ENCODE measurements around the gene PEAK3. TPM values are rescaled to one million over a fixed set of nuclear protein-coding genes. Genes with fewer than 3 reads are reported as not detected.

The PEAK3 gene
- total and polyA plus RNA-seq, 9 of the 15 experiments (the other 6 are each of a cell fraction or from before 2014, with no cell fraction given): 0.07 to 0.40 TPM; not detected in 7

DNA sequence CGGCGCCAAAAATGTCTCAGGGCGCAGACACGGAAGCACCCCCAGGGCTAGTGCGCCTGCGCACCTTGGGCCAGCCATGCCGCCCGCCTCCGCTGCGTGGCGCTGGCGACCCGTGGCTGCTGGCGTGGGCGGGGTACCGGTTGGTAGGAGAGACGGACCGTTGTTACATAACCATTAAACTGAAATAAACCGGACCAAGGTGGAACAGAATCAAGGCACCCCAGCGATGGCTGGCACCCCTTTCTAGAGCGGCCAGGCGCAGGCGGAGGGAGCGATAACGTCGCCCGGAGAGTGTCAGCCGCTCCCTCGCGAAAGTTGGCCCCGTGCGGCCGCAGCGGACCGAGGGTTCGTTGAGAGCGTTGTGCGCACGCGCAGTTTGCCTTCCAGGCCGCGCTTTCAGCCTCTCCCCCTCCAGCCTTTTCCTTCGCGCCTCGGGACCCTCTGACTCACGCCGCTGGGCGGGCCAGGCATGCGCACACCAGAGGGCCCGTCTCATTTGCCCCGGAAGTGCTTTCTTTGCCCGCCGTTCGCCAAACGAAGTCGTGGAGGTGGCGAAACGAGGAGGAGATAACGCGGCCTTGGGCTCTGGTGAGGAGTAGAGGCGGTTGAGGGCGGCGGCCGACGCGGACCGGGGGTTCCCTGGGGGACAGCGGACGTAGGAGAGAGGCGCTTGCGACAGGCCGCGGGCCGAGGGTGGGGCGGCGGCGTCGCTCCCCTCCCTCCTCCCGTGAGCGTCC, 45.5 kb downstream of the PEAK3 start, which contains the start of the genes PLEKHJ1 and SF3A2 (continued):
- TF ChIP-seq, protein P1, sequence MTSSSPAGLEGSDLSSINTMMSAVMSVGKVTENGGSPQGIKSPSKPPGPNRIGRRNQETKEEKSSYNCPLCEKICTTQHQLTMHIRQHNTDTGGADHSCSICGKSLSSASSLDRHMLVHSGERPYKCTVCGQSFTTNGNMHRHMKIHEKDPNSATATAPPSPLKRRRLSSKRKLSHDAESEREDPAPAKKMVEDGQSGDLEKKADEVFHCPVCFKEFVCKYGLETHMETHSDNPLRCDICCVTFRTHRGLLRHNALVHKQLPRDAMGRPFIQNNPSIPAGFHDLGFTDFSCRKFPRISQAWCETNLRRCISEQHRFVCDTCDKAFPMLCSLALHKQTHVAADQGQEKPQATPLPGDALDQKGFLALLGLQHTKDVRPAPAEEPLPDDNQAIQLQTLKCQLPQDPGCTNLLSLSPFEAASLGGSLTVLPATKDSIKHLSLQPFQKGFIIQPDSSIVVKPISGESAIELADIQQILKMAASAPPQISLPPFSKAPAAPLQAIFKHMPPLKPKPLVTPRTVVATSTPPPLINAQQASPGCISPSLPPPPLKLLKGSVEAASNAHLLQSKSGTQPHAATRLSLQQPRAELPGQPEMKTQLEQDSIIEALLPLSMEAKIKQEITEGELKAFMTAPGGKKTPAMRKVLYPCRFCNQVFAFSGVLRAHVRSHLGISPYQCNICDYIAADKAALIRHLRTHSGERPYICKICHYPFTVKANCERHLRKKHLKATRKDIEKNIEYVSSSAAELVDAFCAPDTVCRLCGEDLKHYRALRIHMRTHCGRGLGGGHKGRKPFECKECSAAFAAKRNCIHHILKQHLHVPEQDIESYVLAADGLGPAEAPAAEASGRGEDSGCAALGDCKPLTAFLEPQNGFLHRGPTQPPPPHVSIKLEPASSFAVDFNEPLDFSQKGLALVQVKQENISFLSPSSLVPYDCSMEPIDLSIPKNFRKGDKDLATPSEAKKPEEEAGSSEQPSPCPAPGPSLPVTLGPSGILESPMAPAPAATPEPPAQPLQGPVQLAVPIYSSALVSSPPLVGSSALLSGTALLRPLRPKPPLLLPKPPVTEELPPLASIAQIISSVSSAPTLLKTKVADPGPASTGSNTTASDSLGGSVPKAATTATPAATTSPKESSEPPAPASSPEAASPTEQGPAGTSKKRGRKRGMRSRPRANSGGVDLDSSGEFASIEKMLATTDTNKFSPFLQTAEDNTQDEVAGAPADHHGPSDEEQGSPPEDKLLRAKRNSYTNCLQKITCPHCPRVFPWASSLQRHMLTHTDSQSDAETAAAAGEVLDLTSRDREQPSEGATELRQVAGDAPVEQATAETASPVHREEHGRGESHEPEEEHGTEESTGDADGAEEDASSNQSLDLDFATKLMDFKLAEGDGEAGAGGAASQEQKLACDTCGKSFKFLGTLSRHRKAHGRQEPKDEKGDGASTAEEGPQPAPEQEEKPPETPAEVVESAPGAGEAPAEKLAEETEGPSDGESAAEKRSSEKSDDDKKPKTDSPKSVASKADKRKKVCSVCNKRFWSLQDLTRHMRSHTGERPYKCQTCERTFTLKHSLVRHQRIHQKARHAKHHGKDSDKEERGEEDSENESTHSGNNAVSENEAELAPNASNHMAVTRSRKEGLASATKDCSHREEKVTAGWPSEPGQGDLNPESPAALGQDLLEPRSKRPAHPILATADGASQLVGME (CRISPR knock-in tag; IDR thresholded peaks at IDR 0.05): peak; percentile 52
- TF ChIP-seq SREBF1 (IDR thresholded peaks at IDR 0.05; ENCODE audit: borderline replicate concordance, low read depth, low read length): 0 out of 2 replicates have a peak, but pooled peaks have one; percentile 13
- no peak for TF ChIP-seq HSF4 (CRISPR knock-in tag; IDR thresholded peaks at IDR 0.05; ENCODE audit: borderline replicate concordance)
- TF ChIP-seq SMARCE1 (IDR thresholded peaks at IDR 0.05): 0 out of 2 replicates have a peak, but pooled peaks have one; percentile 8
- TF ChIP-seq, protein P2, sequence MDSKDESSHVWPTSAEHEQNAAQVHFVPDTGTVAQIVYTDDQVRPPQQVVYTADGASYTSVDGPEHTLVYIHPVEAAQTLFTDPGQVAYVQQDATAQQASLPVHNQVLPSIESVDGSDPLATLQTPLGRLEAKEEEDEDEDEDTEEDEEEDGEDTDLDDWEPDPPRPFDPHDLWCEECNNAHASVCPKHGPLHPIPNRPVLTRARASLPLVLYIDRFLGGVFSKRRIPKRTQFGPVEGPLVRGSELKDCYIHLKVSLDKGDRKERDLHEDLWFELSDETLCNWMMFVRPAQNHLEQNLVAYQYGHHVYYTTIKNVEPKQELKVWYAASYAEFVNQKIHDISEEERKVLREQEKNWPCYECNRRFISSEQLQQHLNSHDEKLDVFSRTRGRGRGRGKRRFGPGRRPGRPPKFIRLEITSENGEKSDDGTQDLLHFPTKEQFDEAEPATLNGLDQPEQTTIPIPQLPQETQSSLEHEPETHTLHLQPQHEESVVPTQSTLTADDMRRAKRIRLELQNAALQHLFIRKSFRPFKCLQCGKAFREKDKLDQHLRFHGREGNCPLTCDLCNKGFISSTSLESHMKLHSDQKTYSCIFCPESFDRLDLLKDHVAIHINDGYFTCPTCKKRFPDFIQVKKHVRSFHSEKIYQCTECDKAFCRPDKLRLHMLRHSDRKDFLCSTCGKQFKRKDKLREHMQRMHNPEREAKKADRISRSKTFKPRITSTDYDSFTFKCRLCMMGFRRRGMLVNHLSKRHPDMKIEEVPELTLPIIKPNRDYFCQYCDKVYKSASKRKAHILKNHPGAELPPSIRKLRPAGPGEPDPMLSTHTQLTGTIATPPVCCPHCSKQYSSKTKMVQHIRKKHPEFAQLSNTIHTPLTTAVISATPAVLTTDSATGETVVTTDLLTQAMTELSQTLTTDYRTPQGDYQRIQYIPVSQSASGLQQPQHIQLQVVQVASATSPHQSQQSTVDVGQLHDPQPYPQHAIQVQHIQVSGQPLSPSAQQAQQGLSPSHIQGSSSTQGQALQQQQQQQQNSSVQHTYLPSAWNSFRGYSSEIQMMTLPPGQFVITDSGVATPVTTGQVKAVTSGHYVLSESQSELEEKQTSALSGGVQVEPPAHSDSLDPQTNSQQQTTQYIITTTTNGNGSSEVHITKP (IDR thresholded peaks at IDR 0.05; ENCODE audit: partially characterized antibody): peak; percentile 46
- TF ChIP-seq GATA2 (CRISPR knock-in tag; IDR thresholded peaks at IDR 0.05): no peak
- no peak for TF ChIP-seq ZNF785 (CRISPR knock-in tag; IDR thresholded peaks at IDR 0.05)
- TF ChIP-seq SAFB2 (IDR thresholded peaks at IDR 0.05; ENCODE audit: borderline replicate concordance, low read depth, low read length, severe bottlenecking): no peak
- TF ChIP-seq PTRF (tag; IDR thresholded peaks at IDR 0.05): no peak
- TF ChIP-seq CC2D1A (IDR thresholded peaks at IDR 0.05): 0 out of 2 replicates have a peak, but pooled peaks have one; percentile 19
- no peak for TF ChIP-seq XRCC4 (IDR thresholded peaks at IDR 0.05; ENCODE audit: extremely low read depth, insufficient read depth, insufficient read length)
- TF ChIP-seq, protein P3, sequence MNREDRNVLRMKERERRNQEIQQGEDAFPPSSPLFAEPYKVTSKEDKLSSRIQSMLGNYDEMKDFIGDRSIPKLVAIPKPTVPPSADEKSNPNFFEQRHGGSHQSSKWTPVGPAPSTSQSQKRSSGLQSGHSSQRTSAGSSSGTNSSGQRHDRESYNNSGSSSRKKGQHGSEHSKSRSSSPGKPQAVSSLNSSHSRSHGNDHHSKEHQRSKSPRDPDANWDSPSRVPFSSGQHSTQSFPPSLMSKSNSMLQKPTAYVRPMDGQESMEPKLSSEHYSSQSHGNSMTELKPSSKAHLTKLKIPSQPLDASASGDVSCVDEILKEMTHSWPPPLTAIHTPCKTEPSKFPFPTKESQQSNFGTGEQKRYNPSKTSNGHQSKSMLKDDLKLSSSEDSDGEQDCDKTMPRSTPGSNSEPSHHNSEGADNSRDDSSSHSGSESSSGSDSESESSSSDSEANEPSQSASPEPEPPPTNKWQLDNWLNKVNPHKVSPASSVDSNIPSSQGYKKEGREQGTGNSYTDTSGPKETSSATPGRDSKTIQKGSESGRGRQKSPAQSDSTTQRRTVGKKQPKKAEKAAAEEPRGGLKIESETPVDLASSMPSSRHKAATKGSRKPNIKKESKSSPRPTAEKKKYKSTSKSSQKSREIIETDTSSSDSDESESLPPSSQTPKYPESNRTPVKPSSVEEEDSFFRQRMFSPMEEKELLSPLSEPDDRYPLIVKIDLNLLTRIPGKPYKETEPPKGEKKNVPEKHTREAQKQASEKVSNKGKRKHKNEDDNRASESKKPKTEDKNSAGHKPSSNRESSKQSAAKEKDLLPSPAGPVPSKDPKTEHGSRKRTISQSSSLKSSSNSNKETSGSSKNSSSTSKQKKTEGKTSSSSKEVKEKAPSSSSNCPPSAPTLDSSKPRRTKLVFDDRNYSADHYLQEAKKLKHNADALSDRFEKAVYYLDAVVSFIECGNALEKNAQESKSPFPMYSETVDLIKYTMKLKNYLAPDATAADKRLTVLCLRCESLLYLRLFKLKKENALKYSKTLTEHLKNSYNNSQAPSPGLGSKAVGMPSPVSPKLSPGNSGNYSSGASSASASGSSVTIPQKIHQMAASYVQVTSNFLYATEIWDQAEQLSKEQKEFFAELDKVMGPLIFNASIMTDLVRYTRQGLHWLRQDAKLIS (CRISPR knock-in tag; IDR thresholded peaks at IDR 0.05): peak; percentile 66
- 0 out of 2 replicates have a peak, but pooled peaks have one; percentile 30 for TF ChIP-seq STAT5A (IDR thresholded peaks at IDR 0.05; ENCODE audit: borderline replicate concordance, low read length)
